Activated CD4-positive, alpha-beta T cell treated with anti-CD3 and anti-CD28 coated beads, Interleukin-2, Interleukin-6, amounts not matched to agents 100 ng/mL and 50 ng/mL, durations not matched to agents 16 hours and 8 hours (primary cell): ENCODE measurements around the gene HAUS5.
A peak's percentile ranks its signal among the peaks of the same experiment; 100 is the strongest.

ENCODE experiments used
- DNase-seq: peaks from one replicate; pipeline ENCODE4 v3.0.0-alpha.2; 2020

Gene HAUS5

DNA sequence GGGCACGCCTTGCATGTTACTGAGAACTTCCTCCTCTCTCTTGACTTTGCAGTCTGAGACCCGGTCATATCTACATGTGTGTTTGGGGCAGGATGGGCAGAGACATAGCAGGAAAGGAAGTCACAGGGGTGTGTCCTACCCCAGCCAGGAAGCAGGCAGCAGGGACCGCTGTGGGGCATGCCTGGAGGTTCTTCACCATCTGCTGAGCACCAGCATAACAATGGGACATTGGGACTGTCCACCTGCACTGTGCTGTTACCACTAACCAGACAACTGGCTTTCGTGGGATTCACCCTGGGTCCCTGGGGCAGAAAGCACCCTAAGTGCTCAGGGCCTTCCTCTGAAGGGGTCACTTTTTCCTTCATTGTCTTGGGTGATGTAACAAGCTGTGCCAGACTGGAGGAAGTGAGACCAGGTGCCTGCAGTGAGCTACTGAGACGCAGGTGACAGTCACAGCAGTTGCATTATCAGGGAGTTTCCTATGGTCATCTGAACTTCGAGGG, 2.6 kb upstream of the HAUS5 start:
- peak; percentile 31 for DNase-seq

DNA sequence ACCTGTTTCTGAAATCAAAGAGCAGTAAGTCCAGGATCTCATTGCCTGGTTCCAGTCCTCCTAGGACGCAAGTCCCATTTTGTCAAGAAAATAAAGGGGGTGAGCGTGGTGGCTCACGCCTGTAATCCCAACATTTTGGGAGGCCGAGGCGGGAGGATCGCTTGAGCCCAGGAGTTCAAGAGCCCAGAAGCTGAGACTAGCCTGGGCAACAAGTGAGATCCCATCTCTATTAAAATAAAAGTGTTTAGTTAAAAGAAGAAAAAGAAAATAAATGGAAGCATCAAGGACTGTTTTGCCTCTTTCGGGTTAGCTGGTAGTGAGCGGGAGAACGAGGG, 344 bp upstream of the HAUS5 start:
- no peak for DNase-seq

DNA sequence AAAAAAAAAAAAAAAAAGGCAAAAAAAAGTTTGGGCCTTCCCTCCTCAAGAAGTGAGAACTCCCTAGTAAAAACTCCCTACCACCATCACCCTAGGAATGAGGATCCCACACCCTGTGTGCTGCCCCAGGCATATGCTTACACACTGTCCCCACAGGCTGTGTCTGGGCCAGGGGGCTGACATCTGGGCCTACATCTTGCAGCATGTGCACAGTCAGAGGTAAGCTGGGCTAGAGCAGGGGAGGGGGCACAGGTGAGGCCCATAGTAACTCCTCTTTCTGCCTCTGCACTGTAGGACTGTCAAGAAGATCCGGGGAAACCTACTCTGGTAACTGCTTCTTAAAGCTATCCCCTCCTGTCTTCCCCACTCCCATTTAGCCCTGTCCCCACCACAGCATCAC, 1.0 kb downstream of the HAUS5 start:
- DNase-seq, result no peak

DNA sequence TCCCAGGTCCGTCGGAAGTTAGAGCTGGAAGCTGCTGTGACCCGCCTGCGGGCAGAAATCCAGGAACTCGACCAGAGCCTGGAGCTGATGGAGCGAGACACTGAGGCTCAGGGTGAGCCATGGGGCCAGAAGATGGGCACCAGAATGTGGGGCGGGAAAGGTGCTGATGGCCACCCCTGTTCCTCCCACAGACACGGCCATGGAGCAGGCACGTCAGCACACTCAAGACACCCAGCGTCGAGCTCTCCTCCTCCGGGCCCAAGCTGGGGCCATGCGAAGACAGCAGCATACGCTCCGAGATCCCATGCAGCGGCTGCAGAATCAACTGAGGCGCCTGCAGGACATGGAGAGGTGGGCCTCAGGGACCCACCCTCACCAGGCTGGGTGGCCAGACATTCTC, 2.5 kb downstream of the HAUS5 start:
- DNase-seq, result no peak

DNA sequence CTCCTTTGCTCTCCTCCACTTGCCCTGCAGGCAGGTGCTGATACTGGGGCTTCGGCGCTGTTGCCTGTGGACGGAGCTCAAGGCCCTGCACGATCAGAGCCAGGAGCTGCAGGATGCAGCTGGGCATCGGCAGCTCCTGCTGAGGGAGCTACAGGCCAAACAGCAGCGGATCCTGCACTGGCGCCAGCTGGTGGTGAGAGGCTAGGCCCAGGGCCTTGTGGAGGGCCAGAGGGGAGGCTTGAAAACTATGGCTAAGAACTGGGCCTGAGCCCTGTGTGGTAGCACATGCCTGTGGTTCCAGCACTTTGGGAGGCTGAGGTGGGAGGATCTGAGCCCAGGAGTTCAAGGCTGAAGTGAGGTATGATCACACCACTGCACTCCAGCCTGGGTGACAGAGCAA, 6.3 kb downstream of the HAUS5 start:
- no peak for DNase-seq

DNA sequence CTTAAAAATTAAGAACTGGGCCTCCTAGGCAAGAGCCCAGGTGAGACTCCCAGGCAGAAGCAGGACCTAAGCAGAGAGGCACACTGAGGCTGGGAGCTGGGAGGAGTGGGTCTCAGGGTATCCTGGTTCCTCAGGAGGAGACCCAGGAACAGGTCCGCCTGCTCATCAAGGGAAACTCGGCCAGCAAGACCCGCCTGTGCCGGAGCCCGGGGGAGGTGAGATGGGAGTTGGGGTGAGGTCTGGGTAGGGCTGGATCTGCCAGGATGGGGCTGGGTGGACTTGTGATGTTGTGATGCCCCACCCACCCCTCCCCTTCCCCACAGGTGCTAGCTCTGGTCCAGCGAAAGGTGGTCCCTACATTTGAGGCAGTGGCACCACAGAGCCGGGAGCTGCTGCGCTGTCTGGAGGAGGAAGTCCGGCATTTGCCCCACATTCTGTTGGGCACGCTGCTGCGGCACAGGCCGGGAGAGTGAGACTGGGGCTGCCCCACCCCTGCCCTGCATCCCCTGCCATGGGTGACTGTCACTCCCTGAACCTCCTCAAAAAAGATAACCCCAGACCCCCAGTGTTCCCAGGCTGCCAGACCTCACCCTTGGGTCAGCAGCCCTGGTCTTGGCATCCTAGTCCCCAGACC, 6.9 kb downstream of the HAUS5 start:
- no peak for DNase-seq

DNA sequence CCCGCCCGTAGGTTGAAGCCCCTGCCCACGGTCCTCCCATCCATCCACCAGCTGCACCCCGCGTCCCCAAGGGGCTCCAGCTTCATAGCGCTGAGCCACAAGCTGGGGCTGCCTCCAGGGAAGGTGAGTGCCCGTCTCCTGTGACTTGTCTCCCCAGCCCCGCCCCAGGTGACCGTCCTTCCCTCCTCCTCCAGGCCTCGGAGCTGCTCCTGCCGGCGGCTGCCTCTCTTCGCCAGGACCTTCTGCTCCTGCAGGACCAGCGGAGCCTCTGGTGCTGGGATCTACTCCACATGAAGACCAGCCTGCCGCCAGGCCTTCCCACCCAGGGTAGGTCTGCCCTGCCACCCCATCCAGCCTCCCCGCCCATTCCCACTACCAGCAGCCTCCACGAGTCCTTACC, 7.5 kb downstream of the HAUS5 start:
- DNase-seq, result no peak

DNA sequence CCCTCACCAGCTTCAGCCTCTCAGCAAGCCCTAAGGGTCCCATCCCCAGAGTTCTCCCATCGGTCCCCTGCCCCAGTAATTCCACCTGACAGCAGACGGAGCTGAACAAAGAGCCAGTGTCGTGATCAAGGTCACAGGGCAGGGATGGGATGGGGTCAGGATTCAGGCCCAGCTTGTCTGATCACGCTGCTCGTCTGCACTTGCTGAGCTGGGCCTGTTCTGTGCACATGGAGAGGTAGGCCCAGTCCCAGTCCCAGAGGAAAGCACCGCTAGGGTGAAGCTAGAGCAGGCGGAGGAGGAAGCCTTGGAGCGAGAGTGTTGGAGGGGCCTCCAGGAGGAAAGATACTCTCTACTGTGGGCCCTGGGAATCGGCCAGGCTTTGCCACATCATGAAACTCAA, 9.2 kb downstream of the HAUS5 start:
- DNase-seq, result no peak

DNA sequence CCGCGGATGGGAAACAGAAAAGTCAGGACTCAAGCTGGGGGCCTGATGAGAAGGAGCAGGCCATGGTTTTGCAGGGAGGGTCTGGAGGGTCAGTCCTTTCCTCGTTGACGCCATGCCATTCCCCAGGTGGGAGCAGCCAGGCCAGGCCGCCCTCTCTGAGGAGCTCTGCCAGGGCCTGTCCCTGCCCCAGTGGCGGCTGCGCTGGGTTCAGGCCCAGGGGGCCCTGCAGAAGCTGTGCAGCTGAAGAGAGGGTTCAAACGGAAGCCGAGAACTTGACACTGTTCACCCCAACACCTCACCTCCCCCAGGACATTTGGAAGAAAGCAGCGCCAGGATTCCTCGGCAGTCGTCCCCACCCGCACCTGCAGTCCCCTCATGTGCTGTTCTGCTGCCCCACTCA, 10.2 kb downstream of the HAUS5 start:
- no peak for DNase-seq

DNA sequence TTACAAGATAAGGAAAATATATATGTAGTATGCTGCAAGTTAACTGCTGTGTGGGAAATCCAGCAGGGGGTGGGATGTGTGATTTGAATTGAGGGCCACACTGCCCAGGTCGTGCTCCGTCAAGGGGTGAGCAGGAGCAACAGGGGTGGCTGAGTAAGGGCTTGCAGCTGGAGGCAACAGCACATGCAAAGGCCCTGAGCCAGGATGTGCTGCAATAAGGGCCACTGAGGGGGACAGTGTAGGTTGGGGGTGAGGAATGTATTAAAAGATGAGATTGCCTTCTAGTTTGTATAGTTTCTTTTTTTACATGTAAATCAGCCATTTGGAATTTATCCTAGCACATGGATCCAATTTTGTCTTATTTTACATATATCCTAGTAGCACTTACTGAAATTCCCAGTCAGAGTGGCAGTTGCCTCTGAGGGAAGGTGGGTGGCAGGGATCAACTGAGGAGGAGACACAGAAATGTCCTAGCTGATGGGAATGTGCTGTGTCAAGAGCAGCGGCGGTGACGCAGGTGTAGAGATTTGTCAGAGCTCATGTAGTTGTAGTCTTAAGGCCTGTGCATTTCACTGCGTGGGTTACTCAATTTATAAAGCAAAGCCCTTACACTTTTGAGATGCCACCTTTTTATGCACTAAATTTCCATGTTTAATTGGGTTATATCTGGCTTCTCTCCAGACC, 10.9 kb downstream of the HAUS5 start:
- no peak for DNase-seq

DNA sequence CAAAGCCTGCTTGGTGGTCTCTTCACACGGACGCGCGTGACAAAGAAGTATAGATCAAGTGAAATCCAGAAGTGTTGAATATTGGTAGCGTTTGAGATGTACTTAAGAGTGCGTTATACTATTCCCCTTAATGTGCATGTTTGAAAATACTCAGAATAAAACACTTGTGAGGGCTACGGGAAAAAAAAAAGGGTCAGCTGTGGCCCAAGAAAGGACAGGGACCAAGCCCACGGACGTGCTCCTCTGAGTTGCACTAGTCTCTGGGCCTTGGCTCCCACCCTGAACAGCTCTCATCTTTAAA, 15.7 kb downstream of the HAUS5 start:
- DNase-seq, result no peak

DNA sequence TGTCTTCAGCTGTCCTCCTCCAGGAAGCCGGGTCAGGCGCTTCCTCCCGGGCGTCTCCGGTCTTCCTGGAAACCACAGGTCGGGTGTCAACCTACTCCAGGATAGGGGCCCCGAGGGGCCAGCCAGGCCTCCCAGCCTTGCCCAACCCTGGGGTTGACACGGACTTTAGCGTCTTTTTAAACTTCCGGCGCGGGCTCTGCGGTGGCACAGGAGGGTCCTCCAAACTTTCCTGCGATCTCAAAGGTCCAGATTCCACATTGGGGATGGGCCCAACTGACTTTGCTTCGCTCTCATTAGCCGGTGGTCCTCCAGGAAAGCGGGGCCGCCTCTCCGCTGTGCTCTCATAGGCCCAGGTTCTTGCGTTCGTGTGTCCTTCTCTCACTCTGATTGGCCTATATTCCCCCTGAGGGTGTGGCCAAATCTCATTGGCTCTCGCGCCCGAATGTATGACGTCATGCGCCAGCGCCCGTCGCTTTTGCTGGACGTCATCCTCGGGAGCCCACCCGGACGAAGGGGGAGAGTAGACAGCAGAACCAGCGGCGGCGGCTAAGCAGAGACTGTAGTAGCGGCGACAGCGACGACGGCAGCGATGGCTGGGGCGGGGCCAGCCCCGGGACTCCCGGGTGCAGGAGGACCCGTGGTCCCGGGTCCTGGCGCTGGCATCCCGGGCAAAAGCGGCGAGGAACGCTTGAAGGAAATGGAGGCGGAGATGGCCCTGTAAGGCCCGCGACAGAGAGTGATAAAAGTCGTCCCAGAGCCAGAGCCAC, 16.2 kb downstream of the HAUS5 start, which contains the start of gene RBM42:
Gene RBM42, plus strand, starts transcription at position 472 of the 767 bp plus-strand sequence. Its CDS starts 118 bp downstream, at position 590.
- DNase-seq, result peak; percentile 99

DNA sequence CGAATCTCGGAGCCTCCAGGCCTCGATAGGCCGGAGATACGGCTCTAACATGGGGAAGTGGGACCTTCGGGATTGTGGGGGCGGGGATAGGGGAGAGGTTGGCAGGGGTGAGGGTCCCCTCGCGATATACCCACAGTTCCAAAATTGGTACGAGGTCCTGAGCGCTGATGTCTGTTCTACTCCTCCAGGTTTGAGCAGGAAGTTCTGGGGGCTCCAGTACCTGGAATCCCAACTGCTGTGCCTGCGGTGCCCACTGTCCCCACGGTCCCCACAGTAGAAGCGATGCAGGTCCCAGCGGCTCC, 16.7 kb downstream of the HAUS5 start:
- DNase-seq, result no peak

DNA sequence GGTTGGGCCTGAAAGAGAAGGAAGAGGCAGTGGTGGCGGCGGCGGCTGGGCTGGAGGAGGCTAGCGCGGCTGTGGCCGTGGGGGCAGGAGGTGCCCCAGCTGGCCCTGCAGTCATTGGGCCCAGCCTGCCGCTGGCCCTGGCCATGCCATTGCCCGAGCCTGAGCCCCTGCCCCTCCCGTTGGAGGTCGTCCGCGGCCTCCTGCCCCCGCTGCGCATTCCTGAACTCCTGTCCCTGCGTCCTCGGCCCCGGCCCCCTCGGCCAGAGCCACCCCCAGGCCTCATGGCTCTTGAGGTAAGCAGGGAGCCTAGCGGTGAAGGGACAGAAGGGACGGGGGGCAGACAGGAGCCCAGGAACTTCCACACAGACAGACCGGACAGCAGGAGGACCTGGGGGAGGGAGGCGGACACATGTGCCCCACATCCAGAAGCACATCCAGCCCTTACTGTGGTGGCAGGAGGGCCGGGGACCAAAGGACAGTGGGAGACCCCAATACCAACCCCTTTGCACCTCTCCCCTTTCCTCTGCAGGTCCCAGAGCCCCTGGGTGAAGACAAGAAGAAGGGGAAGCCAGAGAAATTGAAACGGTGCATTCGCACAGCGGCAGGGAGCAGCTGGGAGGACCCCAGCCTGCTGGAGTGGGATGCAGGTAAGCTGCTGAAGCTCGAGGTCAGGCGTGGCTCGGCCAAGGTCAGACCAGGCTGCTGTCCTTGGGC, 21.3 kb downstream of the HAUS5 start:
- no peak for DNase-seq

DNA sequence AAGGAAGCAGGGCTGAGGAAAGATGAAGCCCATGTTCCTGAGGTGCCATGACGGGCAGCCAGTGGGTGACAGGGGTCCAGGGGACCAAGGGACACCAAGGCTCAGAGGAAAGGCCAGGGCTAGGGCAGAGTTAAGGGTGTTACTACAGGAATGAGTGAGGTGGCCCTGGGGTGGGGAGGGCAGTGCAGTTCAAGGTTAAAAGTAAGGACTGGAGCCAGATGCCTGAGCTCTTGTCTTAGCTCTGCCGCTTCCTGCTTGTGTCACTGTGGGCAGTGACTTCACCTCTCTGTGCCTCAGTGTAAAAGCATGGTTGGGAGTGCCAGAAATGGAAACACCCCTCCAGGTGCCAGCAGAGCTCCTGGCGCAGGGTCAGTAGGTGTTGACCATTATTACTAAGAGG, 24.1 kb downstream of the HAUS5 start:
- no peak for DNase-seq

DNA sequence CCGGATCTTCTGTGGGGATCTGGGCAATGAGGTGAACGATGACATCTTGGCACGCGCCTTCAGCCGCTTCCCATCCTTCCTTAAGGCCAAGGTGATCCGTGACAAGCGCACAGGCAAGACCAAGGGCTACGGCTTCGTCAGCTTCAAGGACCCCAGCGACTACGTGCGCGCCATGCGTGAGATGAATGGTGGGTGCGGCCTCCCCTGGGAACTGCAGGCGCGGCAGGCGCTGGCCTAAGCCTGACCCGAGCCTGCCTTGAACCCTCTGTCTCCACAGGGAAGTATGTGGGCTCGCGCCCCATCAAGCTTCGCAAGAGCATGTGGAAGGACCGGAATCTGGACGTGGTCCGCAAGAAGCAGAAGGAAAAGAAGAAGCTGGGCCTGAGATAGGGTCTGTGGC, 24.6 kb downstream of the HAUS5 start:
- DNase-seq, result no peak

DNA sequence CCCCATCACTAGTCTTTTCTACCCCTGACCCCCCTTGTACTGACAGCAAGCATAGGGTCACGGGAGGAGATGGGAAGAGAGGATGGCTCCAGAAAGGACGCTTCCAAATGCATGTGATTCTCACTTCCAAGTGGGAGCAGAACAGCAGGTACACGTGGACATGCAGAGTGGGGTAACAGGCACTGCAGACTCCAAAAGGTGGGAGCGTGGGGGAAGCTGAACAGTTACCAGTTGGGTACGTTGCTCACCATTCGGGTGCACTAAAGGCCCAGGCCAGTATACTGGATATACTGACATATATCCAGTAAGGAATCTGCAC, 26.7 kb downstream of the HAUS5 start:
- DNase-seq, result no peak

DNA sequence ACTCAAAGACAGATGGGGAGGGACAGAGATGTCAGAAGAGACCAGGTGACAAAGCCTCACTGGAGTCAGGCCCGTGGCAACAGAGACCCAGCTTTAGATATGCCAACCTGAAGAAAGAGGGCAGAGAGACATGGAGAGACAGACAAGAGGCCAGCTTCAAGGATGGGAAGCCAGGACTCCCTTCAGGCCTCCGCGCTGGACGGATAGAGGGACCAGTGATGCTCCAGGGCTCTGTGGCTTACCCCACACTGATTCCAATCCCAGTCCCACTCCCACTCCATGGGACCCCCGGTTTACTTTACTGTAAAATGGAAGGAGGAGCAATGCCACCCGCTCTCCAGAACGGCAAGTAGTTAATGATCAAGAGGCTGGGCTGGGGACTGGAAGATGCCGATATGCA, 27.3 kb downstream of the HAUS5 start:
- no peak for DNase-seq

DNA sequence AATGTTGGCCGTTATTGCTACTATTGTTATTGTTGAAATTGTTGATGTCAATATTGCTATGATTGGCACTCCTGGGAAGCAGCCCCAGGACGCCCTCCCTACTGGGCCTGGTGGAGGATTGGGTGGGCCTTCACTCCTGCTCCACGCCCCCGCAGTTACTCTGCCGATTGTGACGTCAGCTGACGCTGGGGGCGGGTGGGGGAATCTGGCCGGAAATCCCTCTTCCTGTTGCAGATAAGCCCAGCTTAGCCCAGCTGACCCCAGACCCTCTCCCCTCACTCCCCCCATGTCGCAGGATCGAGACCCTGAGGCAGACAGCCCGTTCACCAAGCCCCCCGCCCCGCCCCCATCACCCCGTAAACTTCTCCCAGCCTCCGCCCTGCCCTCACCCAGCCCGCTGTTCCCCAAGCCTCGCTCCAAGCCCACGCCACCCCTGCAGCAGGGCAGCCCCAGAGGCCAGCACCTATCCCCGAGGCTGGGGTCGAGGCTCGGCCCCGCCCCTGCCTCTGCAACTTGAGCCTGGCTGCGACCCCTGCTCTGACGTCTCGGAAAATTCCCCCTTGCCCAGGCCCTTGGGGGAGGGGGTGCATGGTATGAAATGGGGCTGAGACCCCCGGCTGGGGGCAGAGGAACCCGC, 29.1 kb downstream of the HAUS5 start, which contains the start of gene ETV2:
Gene ETV2, plus strand, starts transcription at position 231 of the 637 bp plus-strand sequence. CDS start 716 bp downstream, outside the sequence.
- peak; percentile 46 for DNase-seq

DNA sequence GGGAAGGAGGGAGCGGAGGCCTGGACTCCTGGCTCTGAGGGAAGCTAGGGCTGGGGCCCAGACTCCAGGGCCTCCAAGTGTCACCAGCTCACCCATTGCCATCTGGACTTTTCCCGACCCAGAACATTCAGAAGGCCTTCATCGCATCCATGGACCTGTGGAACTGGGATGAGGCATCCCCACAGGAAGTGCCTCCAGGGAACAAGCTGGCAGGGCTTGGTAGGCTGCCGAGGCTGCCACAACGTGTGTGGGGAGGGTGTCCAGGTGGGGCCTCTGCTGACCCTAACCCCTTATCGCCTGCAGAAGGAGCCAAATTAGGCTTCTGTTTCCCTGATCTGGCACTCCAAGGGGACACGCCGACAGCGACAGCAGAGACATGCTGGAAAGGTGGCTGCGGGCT, 29.8 kb downstream of the HAUS5 start:
- no peak for DNase-seq

DNA sequence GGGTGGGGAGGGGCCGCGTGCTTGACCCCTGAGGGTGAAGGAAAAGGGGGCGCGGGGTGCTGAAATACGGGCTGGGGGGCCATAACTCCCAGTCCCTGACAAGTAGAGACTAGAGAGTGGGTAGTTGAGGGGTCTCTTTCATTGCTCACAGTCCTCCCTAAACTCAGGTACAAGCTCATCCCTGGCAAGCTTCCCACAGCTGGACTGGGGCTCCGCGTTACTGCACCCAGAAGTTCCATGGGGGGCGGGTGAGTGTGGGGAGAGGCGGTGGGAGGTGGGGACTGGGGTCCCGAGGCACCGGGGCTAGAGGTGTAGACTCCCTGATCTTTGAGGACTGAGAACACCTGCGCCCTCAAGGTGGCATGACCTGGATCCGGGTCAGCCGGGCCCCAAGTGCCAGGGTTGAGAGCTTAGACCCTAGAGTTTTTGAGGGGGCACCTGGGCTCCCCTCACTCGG, 30.3 kb downstream of the HAUS5 start:
- peak; percentile 14 for DNase-seq

DNA sequence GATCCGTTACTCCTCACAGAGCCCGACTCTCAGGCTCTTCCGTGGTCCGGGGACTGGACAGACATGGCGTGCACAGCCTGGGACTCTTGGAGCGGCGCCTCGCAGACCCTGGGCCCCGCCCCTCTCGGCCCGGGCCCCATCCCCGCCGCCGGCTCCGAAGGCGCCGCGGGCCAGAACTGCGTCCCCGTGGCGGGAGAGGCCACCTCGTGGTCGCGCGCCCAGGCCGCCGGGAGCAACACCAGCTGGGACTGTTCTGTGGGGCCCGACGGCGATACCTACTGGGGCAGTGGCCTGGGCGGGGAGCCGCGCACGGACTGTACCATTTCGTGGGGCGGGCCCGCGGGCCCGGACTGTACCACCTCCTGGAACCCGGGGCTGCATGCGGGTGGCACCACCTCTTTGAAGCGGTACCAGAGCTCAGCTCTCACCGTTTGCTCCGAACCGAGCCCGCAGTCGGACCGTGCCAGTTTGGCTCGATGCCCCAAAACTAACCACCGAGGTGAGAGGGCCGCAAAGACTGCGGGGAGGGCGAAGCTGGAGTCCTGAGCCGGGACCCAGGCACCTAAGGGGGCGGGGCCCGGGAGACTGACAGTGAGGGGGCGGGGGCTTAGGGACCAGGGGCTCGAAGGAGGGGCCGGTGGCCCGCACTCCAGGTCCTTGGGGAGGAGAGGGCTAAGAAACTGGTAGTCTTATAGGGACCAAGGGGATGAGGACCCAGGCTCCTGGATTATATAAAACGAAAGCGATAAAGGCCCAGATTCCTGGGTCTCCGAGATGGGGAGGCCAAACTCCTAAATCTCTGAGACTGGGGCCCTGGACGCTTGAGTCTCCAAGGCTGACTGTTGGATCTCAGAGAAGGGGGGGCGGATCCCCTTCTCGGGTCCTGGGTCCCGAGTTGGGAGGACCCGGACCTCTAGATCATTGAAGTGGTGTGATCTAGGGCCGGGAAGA, 31.0 kb downstream of the HAUS5 start:
- DNase-seq, result peak; percentile 85
